SK-N-SH (cell line): Measurements from ENCODE around the gene ILK.

ENCODE experiments used
- CHD2 ChIP-seq: fragments of 150-350 bp; IDR thresholded peaks from 2 replicates; pipeline ENCODE4 v1.6.1; 2018; ENCODE audit warnings: low read length; ENCODE audit not compliant: partially characterized antibody
- CTCF ChIP-seq: fragments of 200-600 bp; sonication (generic); IDR thresholded peaks from 2 replicates; pipeline ENCODE4 v1.6.1; 2017; ENCODE audit warnings: antibody characterized with exemption, mild to moderate bottlenecking, moderate library complexity
- FOXJ3 ChIP-seq: sonication (generic); formaldehyde crosslinking; IDR thresholded peaks from 2 replicates; pipeline ENCODE4 v1.5.1; 2020; ENCODE audit warnings: mild to moderate bottlenecking, missing genetic modification reagents
- JUND ChIP-seq: IDR thresholded peaks from 2 replicates; pipeline ENCODE4 v1.4.0; 2012
- NRF1 ChIP-seq: IDR thresholded peaks from 2 replicates; pipeline ENCODE4 v1.6.1; 2012; ENCODE audit warnings: low read depth, mild to moderate bottlenecking, low read length
- PBX3 ChIP-seq: IDR thresholded peaks from 2 replicates; pipeline ENCODE4; 2012
- POLR2AphosphoS5 ChIP-seq: IDR thresholded peaks from 2 replicates; pipeline ENCODE4 v1.6.1; 2012; ENCODE audit warnings: low read depth, low read length
- RAD21 ChIP-seq: IDR thresholded peaks from 2 replicates; pipeline ENCODE4 v1.6.1; 2012; ENCODE audit warnings: mild to moderate bottlenecking, low read length
- RCOR1 ChIP-seq: fragments of 150-350 bp; IDR thresholded peaks from 2 replicates; pipeline ENCODE4 v1.6.1; 2017; ENCODE audit warnings: antibody characterized with exemption, low read length
- REST ChIP-seq: IDR thresholded peaks from 2 replicates; pipeline ENCODE4 v1.6.1; 2012; ENCODE audit warnings: mild to moderate bottlenecking, low read depth, low read length, moderate library complexity
- SMC3 ChIP-seq: IDR thresholded peaks from 2 replicates; pipeline ENCODE4 v1.6.1; 2012; ENCODE audit warnings: low read depth, low read length, improper control_type of control experiment
- TAF1 ChIP-seq: IDR thresholded peaks from 2 replicates; pipeline ENCODE4 v1.6.1; 2012; ENCODE audit warnings: low read depth, mild to moderate bottlenecking, low read length, moderate library complexity, borderline replicate concordance
- YY1 ChIP-seq: IDR thresholded peaks from 2 replicates; pipeline ENCODE4 v1.4.0; 2012; ENCODE audit warnings: low read depth, mild to moderate bottlenecking

- peak; percentile 46 for TF ChIP-seq RAD21
- peak; percentile 32; the same call in 1 of the 2 replicates for TF ChIP-seq CTCF
- no peak for TF ChIP-seq REST
- no peak for TF ChIP-seq POLR2AphosphoS5
- TF ChIP-seq JUND = no peak
- TF ChIP-seq CHD2 = no peak
- TF ChIP-seq SMC3 = peak; percentile 3; the same call in 1 of the 2 replicates
- TF ChIP-seq RCOR1 = 0 out of 2 replicates have a peak, but pooled peaks have one; percentile 13
- TF ChIP-seq NRF1 = no peak
- TF ChIP-seq TAF1 = no peak
- no peak for TF ChIP-seq FOXJ3 (CRISPR knock-in tag)
- TF ChIP-seq YY1 = no peak
- TF ChIP-seq PBX3 = no peak
Measured at GRCh38 chr11:6604081-6604626, 580 bp downstream of the ILK start.
